ENCODE data around the gene MRI1.

The MRI1 gene

GRCh38 chr19:13761423-13761822 is 2.9 kb upstream of the MRI1 start:
- H3K4me3 ChIP-seq (ENCODE audit: low read depth in 1 of 2, low read length in 1 of 2): no peak overlapping the region
- no peaks in the 10 kb centered on the region for H3K27me3 ChIP-seq
- no peaks in the 10 kb centered on the region for H3K9me3 ChIP-seq
- peaks cover 13 to 15% of the 10 kb centered on the region in 2 experiments for H3K4me1 ChIP-seq (ENCODE audit: control insufficient read depth in 1 of 2, insufficient read depth in 1 of 2, low read depth in 1 of 2, low read length in 1 of 2)
- no peak for TF ChIP-seq CTCF (IDR thresholded peaks at IDR 0.05)
- peaks cover 70% of the 10 kb centered on the region for H3K36me3 ChIP-seq
- H3K27ac ChIP-seq: no peak overlapping the region

DNA sequence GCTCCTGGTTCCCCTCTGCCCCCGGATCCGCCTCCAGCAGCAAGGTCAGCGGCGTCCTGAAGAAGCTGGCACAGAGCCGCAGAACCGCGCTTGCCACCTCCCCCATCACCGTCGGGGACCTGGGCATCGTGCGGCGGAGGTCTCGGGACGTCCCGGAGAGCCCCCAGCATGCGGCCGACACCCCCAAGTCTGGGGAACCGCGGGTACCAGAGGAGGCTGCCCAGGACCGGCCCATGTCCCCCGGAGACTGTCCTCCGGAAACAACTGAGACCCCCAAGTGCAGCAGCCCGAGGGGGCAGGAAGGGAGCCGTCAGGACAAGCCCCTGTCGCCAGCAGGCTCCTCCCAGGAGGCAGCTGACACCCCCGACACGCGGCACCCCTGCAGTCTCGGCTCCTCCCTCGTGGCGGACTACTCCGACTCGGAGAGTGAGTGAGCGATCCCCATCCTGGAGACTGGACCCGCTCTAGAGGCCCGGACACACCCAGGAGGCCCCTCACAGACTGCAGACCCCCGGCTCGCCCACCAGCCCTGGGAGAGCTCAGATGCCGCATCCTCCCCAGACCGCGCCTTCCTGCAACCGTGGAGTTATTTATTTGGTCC is 1.6 kb upstream of the MRI1 start:
- Histone ChIP-seq H3K4me1 (ENCODE audit: control insufficient read depth in 1 of 2, insufficient read depth in 1 of 2, low read depth in 1 of 2, low read length in 1 of 2) (peaks cover 13 to 15% of the 10 kb centered on the region in 2 experiments), H3K27ac (no peak overlapping the region), H3K27me3 (no peaks in the 10 kb centered on the region), H3K4me3 (ENCODE audit: low read depth in 1 of 2, low read length in 1 of 2) (no peak overlapping the region), H3K36me3 (peaks cover 58% of the 10 kb centered on the region), H3K9me3 (no peaks in the 10 kb centered on the region)
- TF ChIP-seq CTCF (IDR thresholded peaks at IDR 0.05): no peak

DNA sequence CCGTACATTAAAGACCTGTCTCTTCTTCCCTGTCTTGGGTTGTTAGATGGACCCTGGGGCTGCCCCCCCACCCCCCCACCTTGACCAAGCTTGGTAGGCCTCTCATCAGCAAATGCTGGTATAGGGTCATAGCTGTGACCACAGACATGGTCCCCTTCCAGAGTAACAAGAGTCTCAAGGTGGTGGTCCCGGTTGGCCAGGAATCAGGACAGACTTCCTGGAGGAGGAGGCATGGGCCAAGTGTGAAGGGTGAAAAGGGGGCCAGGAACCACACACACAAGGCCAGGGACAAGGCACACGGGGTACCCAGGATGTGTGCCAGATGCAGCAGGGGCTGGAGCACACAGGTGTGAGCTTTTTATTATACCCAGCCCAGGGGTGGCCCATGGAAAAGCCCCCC is 1.1 kb upstream of the MRI1 start:
- TF ChIP-seq CTCF (IDR thresholded peaks at IDR 0.05): no peak

GRCh38 chr19:13764821-13765394 is 586 bp downstream of the MRI1 start:
- Histone ChIP-seq H3K4me3 (ENCODE audit: low read depth in 1 of 2, low read length in 1 of 2) (peak overlapping the region; percentile 71 to 73), H3K4me1 (ENCODE audit: control insufficient read depth in 1 of 2, insufficient read depth in 1 of 2, low read depth in 1 of 2, low read length in 1 of 2) (peaks cover 13 to 15% of the 10 kb centered on the region in 2 experiments), H3K27ac (no peak overlapping the region), H3K27me3 (no peaks in the 10 kb centered on the region), H3K9me3 (no peaks in the 10 kb centered on the region), H3K36me3 (peaks cover 42% of the 10 kb centered on the region)
- TF ChIP-seq CTCF (IDR thresholded peaks at IDR 0.05): no peak

More for the DNA sequence above, 1.1 kb upstream of the MRI1 start:
- no peaks in the 10 kb centered on the region for H3K9me3 ChIP-seq
- H3K27ac ChIP-seq: no peak overlapping the region
- H3K4me1 ChIP-seq (ENCODE audit: control insufficient read depth in 1 of 2, insufficient read depth in 1 of 2, low read depth in 1 of 2, low read length in 1 of 2): peaks cover 13 to 15% of the 10 kb centered on the region in 2 experiments
- no peak overlapping the region for H3K4me3 ChIP-seq (ENCODE audit: low read depth in 1 of 2, low read length in 1 of 2)
- H3K36me3 ChIP-seq: peaks cover 52% of the 10 kb centered on the region
- no peaks in the 10 kb centered on the region for H3K27me3 ChIP-seq

GRCh38 chr19:13765395-13766094 is 1.2 kb downstream of the MRI1 start:
- H3K4me3 ChIP-seq (ENCODE audit: low read depth in 1 of 2, low read length in 1 of 2): peak overlapping the region; percentile 71 to 73
- peak overlapping the region; percentile 31 for H3K27ac ChIP-seq
- no peak for TF ChIP-seq CTCF (IDR thresholded peaks at IDR 0.05)
- peaks cover 13 to 15% of the 10 kb centered on the region in 2 experiments for H3K4me1 ChIP-seq (ENCODE audit: control insufficient read depth in 1 of 2, insufficient read depth in 1 of 2, low read depth in 1 of 2, low read length in 1 of 2)
- no peaks in the 10 kb centered on the region for H3K9me3 ChIP-seq
- H3K27me3 ChIP-seq: no peaks in the 10 kb centered on the region
- H3K36me3 ChIP-seq: peaks cover 36% of the 10 kb centered on the region

Measured in neutrophil (primary cell).